ENCODE data around the gene PLEKHA7. TPM values are rescaled to one million over a fixed set of nuclear protein-coding genes. Genes with fewer than 3 reads are reported as not detected.

The PLEKHA7 gene
- total RNA-seq, 6 experiments from 2014 or later: 12.7 to 26.7 (median 21.5) TPM

DNA sequence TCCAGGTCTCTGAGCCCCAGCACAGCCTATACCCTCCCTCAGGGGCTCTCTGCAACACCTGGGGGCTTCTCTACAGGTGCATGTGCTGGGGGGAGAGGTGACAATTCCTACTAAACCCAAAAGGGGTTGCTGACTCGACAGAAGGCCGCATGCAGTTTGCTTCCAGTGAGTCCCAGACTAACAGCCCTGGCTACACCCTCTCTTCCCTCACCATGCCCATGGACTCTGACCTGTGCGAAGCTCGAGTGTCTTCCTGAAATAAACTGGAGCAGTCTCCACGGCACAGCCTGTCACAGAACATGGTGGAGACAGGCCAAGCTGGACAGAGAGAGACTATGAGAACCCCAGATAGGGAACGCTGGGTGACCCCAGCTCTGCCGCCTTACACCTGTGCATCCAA, 16.6 kb downstream of the PLEKHA7 start:
- Histone ChIP-seq H3K27me3 (no peaks in the 10 kb centered on the region), H3K4me3 (peak overlapping the region in 1 of 3 donors; percentile 24), H3K27ac (peak overlapping the region; percentile 33 to 76 (median 42)), H3K36me3 (no peaks in the 10 kb centered on the region), H3K9me3 (no peaks in the 10 kb centered on the region), H3K4me1 (peaks cover 0 to 56% (median 28%) of the 10 kb centered on the region in 4 donors)
- TF ChIP-seq, protein P1, sequence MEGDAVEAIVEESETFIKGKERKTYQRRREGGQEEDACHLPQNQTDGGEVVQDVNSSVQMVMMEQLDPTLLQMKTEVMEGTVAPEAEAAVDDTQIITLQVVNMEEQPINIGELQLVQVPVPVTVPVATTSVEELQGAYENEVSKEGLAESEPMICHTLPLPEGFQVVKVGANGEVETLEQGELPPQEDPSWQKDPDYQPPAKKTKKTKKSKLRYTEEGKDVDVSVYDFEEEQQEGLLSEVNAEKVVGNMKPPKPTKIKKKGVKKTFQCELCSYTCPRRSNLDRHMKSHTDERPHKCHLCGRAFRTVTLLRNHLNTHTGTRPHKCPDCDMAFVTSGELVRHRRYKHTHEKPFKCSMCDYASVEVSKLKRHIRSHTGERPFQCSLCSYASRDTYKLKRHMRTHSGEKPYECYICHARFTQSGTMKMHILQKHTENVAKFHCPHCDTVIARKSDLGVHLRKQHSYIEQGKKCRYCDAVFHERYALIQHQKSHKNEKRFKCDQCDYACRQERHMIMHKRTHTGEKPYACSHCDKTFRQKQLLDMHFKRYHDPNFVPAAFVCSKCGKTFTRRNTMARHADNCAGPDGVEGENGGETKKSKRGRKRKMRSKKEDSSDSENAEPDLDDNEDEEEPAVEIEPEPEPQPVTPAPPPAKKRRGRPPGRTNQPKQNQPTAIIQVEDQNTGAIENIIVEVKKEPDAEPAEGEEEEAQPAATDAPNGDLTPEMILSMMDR (IDR thresholded peaks at IDR 0.05): no peak
- TF ChIP-seq POLR2A (IDR thresholded peaks at IDR 0.05): no peak
- DNase-seq: peak; percentile 30 to 85 (median 75)
- ATAC-seq: peak; percentile 68 to 79 (median 76)
- 28% methylated on average over 5 of the region's 7 CpGs for whole genome bisulfite sequencing (ENCODE audit: insufficient coverage, low coverage, low lambda C conversion rate, missing lambda C conversion rate)
- intact Hi-C loops (cut with DNase I): no loop called here

DNA sequence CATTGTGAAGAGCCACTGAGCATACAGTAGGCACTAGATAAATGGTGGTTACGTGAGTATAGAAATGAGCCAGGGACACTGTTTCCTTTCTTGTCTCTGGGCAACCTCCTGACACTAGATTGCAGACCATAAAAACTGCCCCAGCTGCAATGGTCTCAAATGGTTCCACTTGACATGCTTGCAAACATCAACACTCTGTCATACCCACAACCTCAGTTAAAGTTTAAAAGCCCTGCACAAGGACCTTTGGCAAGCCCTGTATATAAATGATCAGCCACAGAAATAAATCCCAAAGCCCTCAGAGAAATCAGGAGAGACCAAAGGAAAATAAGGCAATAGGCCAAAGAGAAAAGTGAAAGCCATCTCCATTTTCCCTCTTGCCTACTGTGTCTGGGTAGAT, 20.7 kb downstream of the PLEKHA7 start:
- WGBS (ENCODE audit: insufficient coverage, low coverage, low lambda C conversion rate, missing lambda C conversion rate): 25% methylated on average over 1 of the region's 1 CpG
- TF ChIP-seq, protein P1 (IDR thresholded peaks at IDR 0.05): no peak
- TF ChIP-seq POLR2A (IDR thresholded peaks at IDR 0.05): no peak
- no peaks in the 10 kb centered on the region for H3K36me3 ChIP-seq

DNA sequence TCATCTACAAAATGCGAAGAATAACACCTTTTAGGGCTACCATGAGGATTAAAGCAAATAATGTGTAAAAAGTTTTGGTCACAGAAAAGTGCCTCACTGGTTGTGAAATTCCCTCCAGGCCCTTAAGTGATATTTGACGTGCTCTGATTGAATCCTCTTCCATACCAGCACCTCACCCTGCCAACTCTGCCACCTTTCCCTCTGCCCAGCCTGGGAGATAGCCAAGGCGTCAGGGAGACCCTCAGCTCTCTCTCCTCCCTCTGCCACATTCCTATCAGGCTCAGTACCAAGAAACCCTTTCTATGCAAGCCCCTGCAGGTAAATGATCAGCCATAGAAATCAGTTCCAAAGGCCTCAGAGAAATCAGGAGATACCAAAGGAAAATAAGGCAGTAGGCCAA, 21.4 kb downstream of the PLEKHA7 start:
- peaks cover 0 to 57% (median 26%) of the 10 kb centered on the region in 4 donors for H3K4me1 ChIP-seq
- no peaks in the 10 kb centered on the region for H3K27me3 ChIP-seq
- H3K4me3 ChIP-seq: no peak overlapping the region
- intact Hi-C loops (cut with DNase I): no loop called here
- peak overlapping the region in 1 of 3 donors; percentile 72 for H3K27ac ChIP-seq
- TF ChIP-seq, protein P1 (IDR thresholded peaks at IDR 0.05): no peak
- ATAC-seq (no peak), DNase-seq (no peak)
- WGBS (ENCODE audit: insufficient coverage, low coverage, low lambda C conversion rate, missing lambda C conversion rate): 43% methylated on average over 3 of the region's 3 CpGs
- H3K9me3 ChIP-seq: no peaks in the 10 kb centered on the region
- no peaks in the 10 kb centered on the region for H3K36me3 ChIP-seq

More for the DNA sequence above, 20.7 kb downstream of the PLEKHA7 start:
- peak; percentile 45 to 60 (median 52) for ATAC-seq
- Histone ChIP-seq H3K27me3 (no peaks in the 10 kb centered on the region), H3K27ac (peak overlapping the region in 2 of 3 donors; percentile 24 to 72), H3K4me1 (peaks cover 0 to 59% (median 29%) of the 10 kb centered on the region in 4 donors), H3K4me3 (no peak overlapping the region), H3K9me3 (no peaks in the 10 kb centered on the region)
- intact Hi-C loops (cut with DNase I): no loop called here
- no peak for DNase-seq

DNA sequence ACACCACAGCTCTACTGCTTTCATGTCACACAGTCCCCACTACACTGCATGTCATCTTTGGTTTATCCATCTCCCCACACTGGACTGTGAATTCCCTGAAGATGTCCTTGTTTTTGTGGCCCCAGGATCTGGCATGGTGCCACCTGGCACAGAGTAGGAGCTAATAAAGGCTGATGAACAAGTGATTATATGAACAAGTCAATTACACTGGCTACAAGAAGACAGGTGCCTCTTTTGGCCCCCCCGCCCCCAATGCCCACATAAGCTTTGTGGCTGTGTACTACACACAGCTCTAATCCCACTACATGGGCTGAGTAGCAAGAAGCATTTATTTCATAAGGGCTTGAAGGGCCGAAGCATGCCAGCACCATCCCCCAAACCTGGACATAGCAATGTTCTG, 24.7 kb downstream of the PLEKHA7 start:
- H3K27me3 ChIP-seq: no peaks in the 10 kb centered on the region
- no peak overlapping the region for H3K4me3 ChIP-seq
- 100% methylated on average over 2 of the region's 2 CpGs for WGBS (ENCODE audit: insufficient coverage, low coverage, low lambda C conversion rate, missing lambda C conversion rate)
- intact Hi-C loops (cut with DNase I): no loop called here
- no peaks in the 10 kb centered on the region for H3K9me3 ChIP-seq
- ATAC-seq (no peak), DNase-seq (no peak)
- no peak overlapping the region for H3K27ac ChIP-seq
- TF ChIP-seq POLR2A (IDR thresholded peaks at IDR 0.05): no peak
- TF ChIP-seq, protein P1 (IDR thresholded peaks at IDR 0.05): no peak
- no peaks in the 10 kb centered on the region for H3K36me3 ChIP-seq
- H3K4me1 ChIP-seq: peaks cover 0 to 55% (median 26%) of the 10 kb centered on the region in 4 donors

DNA sequence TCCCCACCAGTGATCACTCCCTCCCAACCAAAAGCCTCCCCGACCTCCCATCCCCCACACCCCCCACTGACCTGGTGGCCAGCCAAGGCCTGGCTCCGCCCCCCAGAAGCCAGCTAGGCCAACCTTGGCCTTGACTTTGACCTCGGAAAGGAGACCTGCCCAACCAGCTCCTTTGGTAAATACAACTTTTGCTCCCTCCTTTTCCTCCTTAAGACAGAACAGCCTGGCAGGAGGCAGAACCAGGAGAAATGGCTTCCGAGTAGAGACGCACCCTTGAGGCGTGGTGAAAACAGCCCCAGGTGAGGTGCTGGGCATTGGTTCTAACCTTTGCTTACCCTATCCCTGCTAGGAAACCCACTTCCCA, 27.0 kb downstream of the PLEKHA7 start:
- H3K27me3 ChIP-seq: no peaks in the 10 kb centered on the region
- peak in 2 of 4 donors; percentile 13 to 32 for ATAC-seq
- intact Hi-C loops (cut with DNase I): no loop called here
- DNase-seq: no peak
- H3K27ac ChIP-seq: no peak overlapping the region
- H3K4me3 ChIP-seq: no peak overlapping the region
- TF ChIP-seq POLR2A (IDR thresholded peaks at IDR 0.05): no peak
- H3K4me1 ChIP-seq: peaks cover 0 to 33% (median 16%) of the 10 kb centered on the region in 4 donors
- no peaks in the 10 kb centered on the region for H3K9me3 ChIP-seq
- 55% methylated on average over 5 of the region's 6 CpGs for WGBS (ENCODE audit: insufficient coverage, low coverage, low lambda C conversion rate, missing lambda C conversion rate)
- H3K36me3 ChIP-seq: no peaks in the 10 kb centered on the region

Data from right lobe of liver (tissue), 6 donors.